A673 (cell line): Measurements from ENCODE around the gene ISM2. TPM values are rescaled to one million over a fixed set of nuclear protein-coding genes. Genes with fewer than 3 reads are reported as not detected.

Source experiments
- BruUV-seq: library from RNA; stranded (reverse); fragments of 400-500 nt; replicated peaks from 2 replicates; lab custom pipeline; 2021; lab: Mats Ljungman, UMichigan
- CTCF ChIA-PET: fragments of 300-600 bp; sonication (Branson Sonifier 250); formaldehyde crosslinking; loops from one replicate; lab custom pipeline; 2022; ENCODE audit warnings: antibody characterized with exemption; lab: Charles Lee
- POLR2A ChIA-PET: fragments of 300-600 bp; sonication (Branson Sonifier 250); formaldehyde crosslinking; loops from one replicate; lab custom pipeline; 2022; ENCODE audit warnings: antibody characterized with exemption; ENCODE audit not compliant: low non-redundant PET; lab: Charles Lee
- DNase-seq: peaks from one replicate; pipeline ENCODE4 v3.0.0-alpha.2; 2015; ENCODE audit warnings: low spot score
- H3K27ac ChIP-seq: fragments of 200-600 bp; sonication (generic); 2 replicates; pipeline ENCODE4 v1.5.1; 2016; ENCODE audit warnings: mixed run types, low read depth, mild to moderate bottlenecking, mixed read lengths, antibody characterized with exemption, low read length; ENCODE audit not compliant: poor library complexity, severe bottlenecking
- H3K27me3 ChIP-seq: fragments of 200-600 bp; sonication (generic); replicated peaks from 2 replicates; pipeline ENCODE4 v1.6.1; 2017; ENCODE audit warnings: mixed run types, low read depth, mild to moderate bottlenecking, mixed read lengths, antibody characterized with exemption, low read length; ENCODE audit not compliant: insufficient read depth, poor library complexity
- H3K36me3 ChIP-seq: fragments of 200-600 bp; sonication (generic); 2 replicates; pipeline ENCODE4 v1.6.1; 2016; ENCODE audit warnings: mixed run types, mild to moderate bottlenecking, mixed read lengths, antibody characterized with exemption, low read length; ENCODE audit not compliant: insufficient read depth, poor library complexity, severe bottlenecking
- H3K4me1 ChIP-seq: fragments of 200-600 bp; sonication (generic); 2 replicates; pipeline ENCODE4 v1.6.1; 2017; ENCODE audit warnings: mixed run types, mild to moderate bottlenecking, mixed read lengths, antibody characterized with exemption, low read length; ENCODE audit not compliant: insufficient read depth, poor library complexity, severe bottlenecking
- H3K4me3 ChIP-seq: fragments of 200-600 bp; sonication (generic); 2 replicates; pipeline ENCODE4 v1.5.1; 2016; ENCODE audit warnings: low read depth, mixed run types, mild to moderate bottlenecking, mixed read lengths, low read length; ENCODE audit not compliant: poor library complexity, severe bottlenecking
- H3K9me3 ChIP-seq: fragments of 200-600 bp; sonication (generic); 2 replicates; pipeline ENCODE4 v1.6.1; 2016; ENCODE audit warnings: mixed run types, low read depth, mild to moderate bottlenecking, mixed read lengths, antibody characterized with exemption, low read length; ENCODE audit not compliant: poor library complexity, severe bottlenecking
- CTCF ChIP-seq: fragments of 300-800, 200-600 bp; sonication (generic); conservative IDR thresholded peaks from 2 replicates; pipeline ENCODE4 v1.5.1; 2017; ENCODE audit warnings: low read depth, mild to moderate bottlenecking, antibody characterized with exemption, low read length, moderate library complexity, mixed read lengths
- EZH2 ChIP-seq: fragments of 200-600 bp; sonication (generic); IDR thresholded peaks from 2 replicates; pipeline ENCODE4 v1.6.1; 2017; ENCODE audit warnings: borderline replicate concordance, low read depth, mild to moderate bottlenecking, mixed read lengths, antibody characterized with exemption, low read length; ENCODE audit not compliant: poor library complexity, severe bottlenecking
- intact Hi-C: fragments of 100-400 bp; cut with micrococcal nuclease; formaldehyde crosslinking; loops from one replicate; pipeline ENCODE4 v1.10.0; 2022; ENCODE audit not compliant: unreplicated experiment
- total RNA-seq: library from RNA; stranded (reverse); gene quantifications from 2 replicates; pipeline ENCODE4 v1.2.3, GENCODE V29; 2021

Gene ISM2
- total RNA-seq, 1 experiment from 2014 or later: 5.1 TPM

GRCh38 chr14:77436042-77436441 lies 62.6 kb downstream of the ISM2 start:
- no peak for TF ChIP-seq CTCF
- TF ChIP-seq EZH2: no peak
- Histone ChIP-seq H3K4me1 (no peaks in the 10 kb centered on the region), H3K27ac (no peak overlapping the region), H3K27me3 (no peaks in the 10 kb centered on the region), H3K36me3 (peaks cover 16% of the 10 kb centered on the region), H3K4me3 (no peak overlapping the region), H3K9me3 (no peaks in the 10 kb centered on the region)
- no TSS peak for BruUV-seq
- intact Hi-C loops: no loop called here
- DNase-seq: no peak
- ChIA-PET CTCF (no interaction called here), POLR2A (no interaction called here)

GRCh38 chr14:77426396-77426795 lies 72.2 kb downstream of the ISM2 start:
- Histone ChIP-seq H3K4me1 (no peaks in the 10 kb centered on the region), H3K27me3 (no peaks in the 10 kb centered on the region), H3K9me3 (no peaks in the 10 kb centered on the region), H3K4me3 (no peak overlapping the region), H3K36me3 (peaks cover 37% of the 10 kb centered on the region), H3K27ac (no peak overlapping the region)
- DNase-seq: no peak
- intact Hi-C loops: no loop called here
- CTCF ChIA-PET: no interaction called here
- no peak for TF ChIP-seq EZH2
- TF ChIP-seq CTCF: no peak
- no TSS peak for BruUV-seq
- POLR2A ChIA-PET: no interaction called here

- H3K4me1 ChIP-seq: no peaks in the 10 kb centered on the region
- intact Hi-C loops: no loop called here
- no peak overlapping the region for H3K27ac ChIP-seq
- no peak for TF ChIP-seq CTCF
- no peak for DNase-seq
- no peak overlapping the region for H3K4me3 ChIP-seq
- ChIA-PET POLR2A (no interaction called here), CTCF (no interaction called here)
- no TSS peak for BruUV-seq
- H3K9me3 ChIP-seq: no peaks in the 10 kb centered on the region
- H3K27me3 ChIP-seq: no peaks in the 10 kb centered on the region
- peaks cover 37% of the 10 kb centered on the region for H3K36me3 ChIP-seq
These were observed 73.8 kb downstream of the ISM2 start for GRCh38 chr14:77424862-77425261.

Other genes starting within 250 kb of the ISM2 start
- gene NGB, start 227.6 kb downstream of the ISM2 start, total RNA-seq: not detected in 2 replicates
- gene POMT2, start 177.9 kb downstream of the ISM2 start, total RNA-seq: 49.5 and 55.6 TPM in 2 replicates
- 12.7 and 18.5 TPM in 2 replicates for gene GSTZ1, start 177.8 kb downstream of the ISM2 start, total RNA-seq
- 21.0 and 22.8 TPM in 2 replicates for gene TMED8, start 121.7 kb downstream of the ISM2 start, total RNA-seq
- gene SAMD15, start 121.4 kb downstream of the ISM2 start, total RNA-seq: 2.4 and 2.9 TPM in 2 replicates
- gene NOXRED1, start 75.3 kb downstream of the ISM2 start, total RNA-seq: 0.58 and 1.0 TPM in 2 replicates
- 16.7 and 19.8 TPM in 2 replicates for gene VIPAS39, start 41.2 kb downstream of the ISM2 start, total RNA-seq
- gene AHSA1, start 40.7 kb downstream of the ISM2 start, total RNA-seq: 276 and 375 TPM in 2 replicates
- 17.3 and 19.0 TPM in 2 replicates for gene SPTLC2, start 117.8 kb upstream of the ISM2 start, total RNA-seq
- gene ALKBH1, start 209.2 kb upstream of the ISM2 start, total RNA-seq: 19.4 and 22.3 TPM in 2 replicates
- gene SLIRP, start 209.3 kb upstream of the ISM2 start, total RNA-seq: 275 and 318 TPM in 2 replicates